ENCODE data around the gene CDH4.

CDH4 gene

GRCh38 chr20:61976263-61976643, 724.2 kb downstream of the CDH4 start:
- TF ChIP-seq TAF1 (IDR thresholded peaks at IDR 0.05; ENCODE audit: borderline replicate concordance, insufficient read depth, low read length), result no peak
- no peak for TF ChIP-seq SIN3A (IDR thresholded peaks at IDR 0.05; ENCODE audit: borderline replicate concordance, insufficient read depth, low read length)

- TF ChIP-seq SIN3A (IDR thresholded peaks at IDR 0.05; ENCODE audit: borderline replicate concordance, insufficient read depth, low read length) (no peak), TAF1 (IDR thresholded peaks at IDR 0.05; ENCODE audit: borderline replicate concordance, insufficient read depth, low read length) (no peak), FOXP2 (optimal IDR thresholded peaks at IDR 0.05; ENCODE audit: borderline replicate concordance, extremely low read depth, extremely low read length, insufficient read depth) (no peak), POLR2AphosphoS5 (IDR thresholded peaks at IDR 0.05; ENCODE audit: low read depth, low read length) (no peak)
- TF ChIP-seq, protein P1, sequence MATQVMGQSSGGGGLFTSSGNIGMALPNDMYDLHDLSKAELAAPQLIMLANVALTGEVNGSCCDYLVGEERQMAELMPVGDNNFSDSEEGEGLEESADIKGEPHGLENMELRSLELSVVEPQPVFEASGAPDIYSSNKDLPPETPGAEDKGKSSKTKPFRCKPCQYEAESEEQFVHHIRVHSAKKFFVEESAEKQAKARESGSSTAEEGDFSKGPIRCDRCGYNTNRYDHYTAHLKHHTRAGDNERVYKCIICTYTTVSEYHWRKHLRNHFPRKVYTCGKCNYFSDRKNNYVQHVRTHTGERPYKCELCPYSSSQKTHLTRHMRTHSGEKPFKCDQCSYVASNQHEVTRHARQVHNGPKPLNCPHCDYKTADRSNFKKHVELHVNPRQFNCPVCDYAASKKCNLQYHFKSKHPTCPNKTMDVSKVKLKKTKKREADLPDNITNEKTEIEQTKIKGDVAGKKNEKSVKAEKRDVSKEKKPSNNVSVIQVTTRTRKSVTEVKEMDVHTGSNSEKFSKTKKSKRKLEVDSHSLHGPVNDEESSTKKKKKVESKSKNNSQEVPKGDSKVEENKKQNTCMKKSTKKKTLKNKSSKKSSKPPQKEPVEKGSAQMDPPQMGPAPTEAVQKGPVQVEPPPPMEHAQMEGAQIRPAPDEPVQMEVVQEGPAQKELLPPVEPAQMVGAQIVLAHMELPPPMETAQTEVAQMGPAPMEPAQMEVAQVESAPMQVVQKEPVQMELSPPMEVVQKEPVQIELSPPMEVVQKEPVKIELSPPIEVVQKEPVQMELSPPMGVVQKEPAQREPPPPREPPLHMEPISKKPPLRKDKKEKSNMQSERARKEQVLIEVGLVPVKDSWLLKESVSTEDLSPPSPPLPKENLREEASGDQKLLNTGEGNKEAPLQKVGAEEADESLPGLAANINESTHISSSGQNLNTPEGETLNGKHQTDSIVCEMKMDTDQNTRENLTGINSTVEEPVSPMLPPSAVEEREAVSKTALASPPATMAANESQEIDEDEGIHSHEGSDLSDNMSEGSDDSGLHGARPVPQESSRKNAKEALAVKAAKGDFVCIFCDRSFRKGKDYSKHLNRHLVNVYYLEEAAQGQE (IDR thresholded peaks at IDR 0.05; ENCODE audit: insufficient read depth in 1 of 2, low read depth in 2 of 2, low read length in 2 of 2), result no peak
Measured at GRCh38 chr20:61976644-61977418, 724.8 kb downstream of the CDH4 start.

DNA sequence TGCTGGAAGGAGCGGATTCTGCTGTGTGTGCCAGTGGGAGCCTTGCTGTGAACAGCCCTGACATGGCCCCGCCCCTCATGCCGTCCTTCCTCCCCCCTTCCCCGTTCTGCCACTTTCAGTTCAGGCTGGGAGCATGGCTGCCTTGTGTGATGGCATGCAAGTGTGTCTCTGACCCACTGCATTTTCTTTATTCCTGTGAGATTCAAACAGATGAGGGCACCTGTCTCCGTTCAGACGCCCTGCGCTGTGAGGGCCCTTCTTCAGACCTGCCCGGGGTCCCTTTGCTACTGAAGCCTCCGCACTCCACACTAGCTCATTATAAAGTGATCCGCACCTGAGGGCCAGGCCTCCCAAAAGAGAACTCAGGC, 725.3 kb downstream of the CDH4 start:
- TF ChIP-seq SIN3A (IDR thresholded peaks at IDR 0.05; ENCODE audit: borderline replicate concordance, insufficient read depth, low read length) (no peak), TAF1 (IDR thresholded peaks at IDR 0.05; ENCODE audit: borderline replicate concordance, insufficient read depth, low read length) (no peak), POLR2AphosphoS5 (IDR thresholded peaks at IDR 0.05; ENCODE audit: low read depth, low read length) (no peak)
- TF ChIP-seq, protein P1 (IDR thresholded peaks at IDR 0.05; ENCODE audit: insufficient read depth in 1 of 2, low read depth in 2 of 2, low read length in 2 of 2), result no peak

GRCh38 chr20:61978491-61978890, 726.4 kb downstream of the CDH4 start:
- TF ChIP-seq POLR2AphosphoS5 (IDR thresholded peaks at IDR 0.05; ENCODE audit: low read depth, low read length) (no peak), FOXP2 (optimal IDR thresholded peaks at IDR 0.05; ENCODE audit: borderline replicate concordance, extremely low read depth, extremely low read length, insufficient read depth) (no peak), SIN3A (IDR thresholded peaks at IDR 0.05; ENCODE audit: borderline replicate concordance, insufficient read depth, low read length) (no peak), TAF1 (IDR thresholded peaks at IDR 0.05; ENCODE audit: borderline replicate concordance, insufficient read depth, low read length) (no peak)
- TF ChIP-seq, protein P1 (IDR thresholded peaks at IDR 0.05; ENCODE audit: insufficient read depth in 1 of 2, low read depth in 2 of 2, low read length in 2 of 2), result no peak

GRCh38 chr20:61979090-61979489, 727.0 kb downstream of the CDH4 start:
- TF ChIP-seq, protein P1 (IDR thresholded peaks at IDR 0.05; ENCODE audit: insufficient read depth in 1 of 2, low read depth in 2 of 2, low read length in 2 of 2), result no peak
- TF ChIP-seq FOXP2 (optimal IDR thresholded peaks at IDR 0.05; ENCODE audit: borderline replicate concordance, extremely low read depth, extremely low read length, insufficient read depth), result no peak
- TF ChIP-seq TAF1 (IDR thresholded peaks at IDR 0.05; ENCODE audit: borderline replicate concordance, insufficient read depth, low read length), result no peak
- no peak for TF ChIP-seq SIN3A (IDR thresholded peaks at IDR 0.05; ENCODE audit: borderline replicate concordance, insufficient read depth, low read length)
- no peak for TF ChIP-seq POLR2AphosphoS5 (IDR thresholded peaks at IDR 0.05; ENCODE audit: low read depth, low read length)

Data from PFSK-1 (cell line).